ENCODE data around the gene IL26. TPM values are rescaled to one million over a fixed set of nuclear protein-coding genes. Genes with fewer than 3 reads are reported as not detected.
A peak's percentile ranks its signal among the peaks of the same experiment; 100 is the strongest.

The IL26 gene, protein sequence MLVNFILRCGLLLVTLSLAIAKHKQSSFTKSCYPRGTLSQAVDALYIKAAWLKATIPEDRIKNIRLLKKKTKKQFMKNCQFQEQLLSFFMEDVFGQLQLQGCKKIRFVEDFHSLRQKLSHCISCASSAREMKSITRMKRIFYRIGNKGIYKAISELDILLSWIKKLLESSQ
- not detected for polyA plus RNA-seq

DNA sequence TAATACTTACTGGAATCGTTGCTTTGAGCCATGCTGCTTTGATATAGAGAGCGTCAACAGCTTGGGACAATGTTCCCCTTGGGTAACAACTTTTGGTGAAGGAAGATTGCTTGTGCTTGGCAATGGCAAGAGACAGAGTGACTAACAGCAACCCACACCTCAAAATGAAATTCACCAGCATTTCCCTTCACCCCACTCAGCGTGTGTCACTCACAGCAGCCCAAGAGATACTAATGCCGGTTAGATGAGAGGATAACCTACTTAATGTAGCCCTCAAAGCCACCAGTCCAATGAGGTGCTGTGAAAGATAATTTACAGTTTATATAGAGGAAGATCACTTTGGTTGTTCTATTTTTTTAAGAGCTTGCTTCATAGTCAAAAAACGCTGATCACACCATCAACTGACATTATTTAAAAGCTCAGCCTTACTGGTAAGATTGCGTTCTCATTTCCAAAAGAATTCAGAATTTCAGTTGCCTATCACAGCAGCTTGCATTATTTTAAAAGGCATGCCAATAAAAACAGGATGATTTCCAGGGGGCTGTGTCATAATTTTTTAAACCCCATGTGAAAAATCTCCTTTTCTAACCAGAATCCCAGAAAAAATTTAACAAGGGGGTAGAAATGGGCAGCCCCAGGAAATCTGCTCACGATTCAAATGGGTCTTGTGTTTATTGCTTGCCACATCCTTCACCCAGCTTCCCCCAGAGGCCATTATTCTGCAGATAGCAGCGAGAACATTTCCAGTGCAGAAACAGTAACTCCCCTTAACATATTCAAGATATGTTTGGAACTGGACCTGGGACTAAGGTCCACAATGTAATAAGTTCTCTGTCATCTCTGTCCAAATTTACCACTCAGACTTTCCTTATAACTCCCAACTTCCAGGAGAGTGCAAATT lies at the start of gene IL26:
Gene IL26, minus strand, starts transcription at position 235 of the 901 bp plus-strand sequence. Its CDS starts 54 bp downstream, at position 181.
- H3K4me3 Mint-ChIP-seq, result no peak within 1 kb of the TSS
- peaks cover 0 to 4% (median 2%) of the 10 kb centered on the region in 3 donors for H3K27me3 Mint-ChIP-seq (ENCODE audit: low read depth in 3 of 3)
- DNase-seq, result no peak
- peaks cover 8 to 14% of the 10 kb centered on the region in 2 donors for H3K4me1 Mint-ChIP-seq
- H3K27ac Mint-ChIP-seq, result no peak within 1 kb of the TSS
- no peaks in the 10 kb centered on the region for H3K9me3 Mint-ChIP-seq
- no peaks in the 10 kb centered on the region for H3K36me3 Mint-ChIP-seq

DNA sequence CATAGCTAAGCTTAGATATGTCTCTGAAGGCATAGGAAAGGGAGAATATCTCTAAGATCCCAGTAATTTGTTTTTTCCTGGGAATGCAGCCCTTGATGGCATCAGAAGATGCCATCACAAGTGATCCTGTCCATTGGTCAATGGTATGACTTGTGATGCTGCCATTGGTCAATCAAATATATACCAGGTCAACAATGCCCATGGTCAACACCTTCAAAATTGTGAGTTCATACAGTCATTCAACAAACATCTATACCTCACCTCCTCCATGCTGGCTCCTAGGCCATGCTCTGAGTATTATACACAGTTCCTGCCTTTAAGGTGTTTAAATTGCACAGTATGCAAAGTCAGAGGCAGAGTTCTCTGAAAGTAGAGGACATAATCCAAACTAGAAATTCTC lies 47.1 kb upstream of the IL26 start:
- no peaks in the 10 kb centered on the region for H3K9me3 Mint-ChIP-seq
- H3K36me3 Mint-ChIP-seq, result no peaks in the 10 kb centered on the region
- DNase-seq, result no peak
- H3K4me1 Mint-ChIP-seq, result no peaks in the 10 kb centered on the region
- H3K4me3 Mint-ChIP-seq, result no peak overlapping the region
- H3K27me3 Mint-ChIP-seq (ENCODE audit: low read depth in 3 of 3), result peaks cover 0 to 4% (median 2%) of the 10 kb centered on the region in 3 donors
- H3K27ac Mint-ChIP-seq, result no peak overlapping the region

DNA sequence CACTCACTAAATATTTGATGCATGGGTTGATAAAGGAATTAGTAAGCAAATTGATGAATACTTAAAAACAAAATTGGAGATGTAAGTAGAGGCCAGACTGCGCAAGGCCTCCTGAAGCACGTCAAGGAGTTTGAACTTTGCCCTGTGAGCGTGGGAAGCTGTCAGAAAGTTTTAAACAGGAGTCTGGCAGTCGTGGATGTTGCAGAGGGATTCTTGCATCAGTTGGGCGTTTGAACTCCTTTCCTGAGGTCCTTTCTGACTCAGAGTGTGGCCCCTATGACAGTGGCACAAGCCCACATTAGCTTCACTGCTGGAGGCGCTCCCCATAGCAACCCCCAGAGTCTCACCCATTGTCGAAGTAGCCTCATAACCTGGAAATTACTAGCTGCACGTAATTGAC lies 45.7 kb upstream of the IL26 start:
- DNase-seq, result no peak
- H3K36me3 Mint-ChIP-seq, result no peaks in the 10 kb centered on the region
- peaks cover 0 to 4% (median 0%) of the 10 kb centered on the region in 3 donors for H3K27me3 Mint-ChIP-seq (ENCODE audit: low read depth in 3 of 3)
- no peaks in the 10 kb centered on the region for H3K4me1 Mint-ChIP-seq
- H3K4me3 Mint-ChIP-seq, result no peak overlapping the region
- no peaks in the 10 kb centered on the region for H3K9me3 Mint-ChIP-seq
- H3K27ac Mint-ChIP-seq, result no peak overlapping the region

DNA sequence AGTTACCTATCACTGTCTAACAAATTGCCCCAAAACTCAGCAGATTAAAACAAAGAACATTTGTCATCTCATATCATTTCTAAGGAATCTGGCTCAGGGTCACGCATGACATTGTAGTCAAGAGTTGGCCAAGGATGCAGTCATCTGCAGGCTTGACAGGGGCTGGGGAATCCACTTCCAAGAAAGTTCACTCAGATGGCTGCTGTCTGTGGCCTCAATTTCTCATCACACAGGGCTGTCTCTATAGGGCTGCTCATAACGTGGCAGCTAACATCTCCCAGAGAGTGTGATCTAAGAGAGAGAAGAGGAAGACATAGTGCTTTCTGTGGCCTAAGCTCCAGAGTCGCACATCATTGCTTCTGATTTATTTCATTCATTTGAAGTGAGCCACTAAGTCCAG lies 44.7 kb upstream of the IL26 start:
- no peaks in the 10 kb centered on the region for H3K9me3 Mint-ChIP-seq
- peaks cover 0 to 4% (median 0%) of the 10 kb centered on the region in 3 donors for H3K27me3 Mint-ChIP-seq (ENCODE audit: low read depth in 3 of 3)
- peaks cover 0 to 4% (median 0%) of the 10 kb centered on the region in 3 donors for H3K36me3 Mint-ChIP-seq
- H3K4me3 Mint-ChIP-seq, result no peak overlapping the region
- H3K27ac Mint-ChIP-seq, result no peak overlapping the region
- no peaks in the 10 kb centered on the region for H3K4me1 Mint-ChIP-seq
- DNase-seq, result no peak

DNA sequence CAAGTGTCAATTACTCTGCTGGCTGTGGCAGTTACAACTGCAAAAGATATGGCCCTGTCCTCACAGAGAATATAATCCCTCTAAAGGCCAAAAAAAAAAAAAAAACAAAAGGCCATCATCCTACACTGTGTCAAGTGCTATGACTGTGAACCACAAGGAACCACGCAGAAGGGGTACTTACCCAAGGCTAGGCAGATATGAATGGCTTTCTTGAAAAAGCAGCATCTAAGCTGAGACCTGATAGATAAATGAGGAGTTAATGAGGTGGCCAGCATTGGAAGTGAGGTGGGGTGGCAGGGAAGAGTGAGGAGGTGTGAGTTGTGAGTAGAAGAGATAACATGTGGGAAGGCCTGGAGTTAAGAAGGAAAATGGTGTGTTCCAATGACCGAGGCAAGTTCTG lies 44.2 kb upstream of the IL26 start:
- no peak overlapping the region for H3K27ac Mint-ChIP-seq
- no peak for DNase-seq
- peaks cover 0 to 4% (median under 1%) of the 10 kb centered on the region in 3 donors for H3K27me3 Mint-ChIP-seq (ENCODE audit: low read depth in 3 of 3)
- peaks cover 0 to 6% (median 0%) of the 10 kb centered on the region in 3 donors for H3K36me3 Mint-ChIP-seq
- H3K4me1 Mint-ChIP-seq, result no peaks in the 10 kb centered on the region
- H3K4me3 Mint-ChIP-seq, result no peak overlapping the region
- H3K9me3 Mint-ChIP-seq, result no peaks in the 10 kb centered on the region

DNA sequence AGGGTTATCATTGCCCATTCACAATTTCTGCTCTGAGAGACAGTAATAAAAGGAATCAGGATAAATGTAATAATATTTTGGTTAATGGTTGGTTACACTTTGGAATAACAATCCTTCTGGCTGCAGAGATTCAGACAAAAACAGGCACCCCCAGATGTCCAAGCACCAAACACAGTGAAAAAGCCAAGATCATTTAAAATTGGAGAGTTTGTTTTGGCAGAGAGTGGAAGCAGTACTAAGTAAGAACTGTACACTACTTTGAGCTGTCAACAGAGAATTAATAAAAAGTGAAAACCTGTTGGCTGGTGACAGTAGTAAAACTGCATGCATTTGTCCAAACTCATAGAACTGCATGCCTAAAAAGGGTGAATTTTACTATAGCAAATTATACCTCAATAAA lies 43.4 kb upstream of the IL26 start:
- H3K27me3 Mint-ChIP-seq (ENCODE audit: low read depth in 3 of 3), result peaks cover 3 to 5% (median 4%) of the 10 kb centered on the region in 3 donors
- H3K9me3 Mint-ChIP-seq, result no peaks in the 10 kb centered on the region
- no peak overlapping the region for H3K27ac Mint-ChIP-seq

DNA sequence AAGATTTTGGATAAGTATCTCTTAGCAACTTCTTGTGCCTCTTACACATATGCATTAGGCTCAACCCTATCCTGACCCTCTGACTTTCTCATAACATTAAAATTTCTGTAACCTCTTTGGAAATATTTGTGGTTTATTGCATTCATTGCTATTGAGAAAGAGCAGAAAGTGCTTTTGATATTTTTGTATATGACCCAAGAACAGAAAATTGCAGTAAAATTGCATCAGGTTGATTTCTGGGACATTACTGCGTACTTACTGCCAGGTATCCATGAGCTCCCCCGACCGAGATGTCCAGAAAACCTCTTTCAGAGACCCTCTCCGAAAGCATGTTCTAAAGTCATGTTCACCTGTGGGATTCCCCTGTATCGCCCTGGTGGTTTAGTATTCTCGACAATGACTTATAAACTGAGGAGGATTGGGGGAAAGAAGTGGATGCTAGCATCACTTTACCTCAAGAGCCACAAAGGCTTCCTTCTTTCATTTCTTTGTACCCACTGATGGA lies 42.3 kb upstream of the IL26 start:
- Mint-ChIP-seq H3K4me3 (no peak overlapping the region), H3K36me3 (peaks cover 0 to 8% (median 0%) of the 10 kb centered on the region in 3 donors), H3K27me3 (ENCODE audit: low read depth in 3 of 3) (peaks cover 3 to 5% (median 4%) of the 10 kb centered on the region in 3 donors), H3K27ac (no peak overlapping the region), H3K4me1 (no peaks in the 10 kb centered on the region), H3K9me3 (no peaks in the 10 kb centered on the region)
- DNase-seq, result no peak

More for the DNA sequence above, 43.4 kb upstream of the IL26 start:
- no peaks in the 10 kb centered on the region for H3K4me1 Mint-ChIP-seq
- H3K36me3 Mint-ChIP-seq, result peaks cover 0 to 8% (median 0%) of the 10 kb centered on the region in 3 donors
- DNase-seq, result no peak
- no peak overlapping the region for H3K4me3 Mint-ChIP-seq

DNA sequence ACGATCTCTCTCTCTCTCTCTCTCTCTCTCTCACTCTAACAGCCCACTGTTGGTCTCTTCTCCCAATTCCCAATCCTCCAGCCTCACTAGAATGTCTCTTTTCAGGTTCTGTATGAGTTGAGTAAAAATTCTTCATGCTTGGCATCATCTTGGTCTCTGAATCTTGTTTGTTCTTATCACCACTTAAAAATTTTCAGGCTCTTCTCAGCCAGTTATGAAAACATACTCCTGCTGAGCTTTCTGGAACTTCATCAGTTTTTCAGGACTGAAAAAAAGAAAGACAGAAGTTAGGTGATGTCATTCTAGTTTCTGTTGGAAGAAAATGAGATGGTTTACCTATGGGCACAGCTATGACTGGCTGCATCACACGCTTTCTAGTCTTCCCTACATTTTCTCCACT lies 39.2 kb upstream of the IL26 start:
- DNase-seq, result no peak
- no peaks in the 10 kb centered on the region for H3K9me3 Mint-ChIP-seq
- H3K4me1 Mint-ChIP-seq, result peaks cover 0 to 3% of the 10 kb centered on the region in 2 donors
- no peak overlapping the region for H3K4me3 Mint-ChIP-seq
- peaks cover under 1 to 7% (median 6%) of the 10 kb centered on the region in 3 donors for H3K27me3 Mint-ChIP-seq (ENCODE audit: low read depth in 3 of 3)
- no peak overlapping the region for H3K27ac Mint-ChIP-seq
- H3K36me3 Mint-ChIP-seq, result peaks cover 0 to 8% (median 0%) of the 10 kb centered on the region in 3 donors

DNA sequence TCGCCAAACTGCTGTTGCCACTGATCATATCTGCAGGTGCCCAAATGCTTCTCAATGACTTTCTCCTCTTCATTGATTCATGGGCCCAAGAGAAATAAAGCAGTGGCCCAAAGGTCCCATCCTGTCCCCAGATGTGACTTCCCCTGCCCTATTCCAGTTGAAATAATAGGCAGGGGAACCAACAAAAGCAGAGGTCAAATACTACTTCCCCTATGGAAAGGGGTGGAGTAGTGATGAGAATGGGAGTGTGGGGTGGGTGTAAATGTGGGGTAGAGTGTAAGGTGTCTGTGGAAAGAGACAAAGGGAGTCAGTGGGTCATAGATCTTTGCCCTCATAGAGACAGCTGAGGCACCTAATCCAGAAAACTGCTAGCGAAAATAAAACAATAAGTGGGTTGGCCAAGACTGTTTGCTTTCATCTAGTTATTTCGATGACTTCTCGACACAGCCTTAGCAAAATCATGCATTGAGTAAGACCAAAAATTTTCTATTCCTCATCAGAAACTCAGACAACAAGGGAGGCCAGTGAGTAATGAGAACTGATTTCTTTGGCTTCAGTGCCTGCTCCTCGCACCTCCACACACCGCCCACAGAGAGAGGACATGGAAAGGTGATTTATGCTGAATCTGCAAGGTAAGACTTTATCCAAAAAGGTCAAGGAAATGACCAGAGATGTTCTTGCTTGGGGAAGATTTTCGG lies 38.7 kb upstream of the IL26 start:
- Mint-ChIP-seq H3K4me3 (no peak overlapping the region), H3K4me1 (peaks cover 5 to 8% of the 10 kb centered on the region in 2 donors), H3K27ac (no peak overlapping the region), H3K36me3 (peaks cover 0 to 8% (median 0%) of the 10 kb centered on the region in 3 donors), H3K9me3 (no peaks in the 10 kb centered on the region), H3K27me3 (ENCODE audit: low read depth in 3 of 3) (peaks cover 4 to 10% (median 6%) of the 10 kb centered on the region in 3 donors)
- no peak for DNase-seq

DNA sequence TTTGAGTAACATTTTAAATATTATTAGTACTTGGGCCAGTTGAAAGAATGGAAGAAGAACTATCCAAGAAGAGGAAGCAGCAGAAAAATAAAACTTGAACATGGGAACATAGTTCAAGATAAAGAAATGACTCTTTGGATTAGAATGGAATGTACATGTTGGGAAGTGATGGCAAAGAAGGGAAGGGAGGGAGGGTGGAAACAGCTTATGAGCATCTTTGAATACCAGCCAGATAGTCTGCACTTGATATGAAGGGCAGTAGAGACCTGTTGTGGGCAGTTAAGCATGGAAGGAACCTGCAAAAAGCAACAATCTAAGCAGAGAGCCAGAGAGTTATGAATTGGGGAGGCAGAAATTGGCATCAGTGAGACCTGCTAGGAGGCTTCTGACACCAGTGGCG lies 37.8 kb upstream of the IL26 start:
- Mint-ChIP-seq H3K9me3 (no peaks in the 10 kb centered on the region), H3K4me3 (no peak overlapping the region), H3K4me1 (peaks cover 7 to 13% of the 10 kb centered on the region in 2 donors), H3K36me3 (peaks cover 0 to 8% (median 0%) of the 10 kb centered on the region in 3 donors), H3K27ac (no peak overlapping the region), H3K27me3 (ENCODE audit: low read depth in 3 of 3) (peaks cover 4 to 10% (median 6%) of the 10 kb centered on the region in 3 donors)
- no peak for DNase-seq

DNA sequence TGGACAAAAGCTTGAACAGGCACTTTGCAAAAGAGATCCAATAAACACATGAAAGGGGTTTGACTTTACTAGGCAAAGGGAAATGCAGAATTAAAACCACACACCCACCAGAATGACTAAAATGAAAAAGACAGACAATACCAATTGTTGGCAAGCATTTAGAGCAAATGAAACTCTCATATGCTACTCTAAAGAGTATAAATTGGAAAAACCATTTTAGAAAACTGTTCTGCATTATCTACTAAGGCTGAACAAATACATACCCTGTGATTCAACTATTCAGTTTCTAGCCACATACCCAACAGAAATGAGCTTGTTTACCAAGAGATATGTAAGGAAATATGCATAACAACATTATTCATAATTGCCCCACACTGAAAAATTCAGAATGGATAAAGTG lies 36.3 kb upstream of the IL26 start:
- H3K36me3 Mint-ChIP-seq, result peaks cover 0 to 8% (median 0%) of the 10 kb centered on the region in 3 donors
- no peaks in the 10 kb centered on the region for H3K9me3 Mint-ChIP-seq
- H3K4me3 Mint-ChIP-seq, result no peak overlapping the region
- DNase-seq, result no peak
- H3K27me3 Mint-ChIP-seq (ENCODE audit: low read depth in 3 of 3), result peaks cover 6 to 11% (median 6%) of the 10 kb centered on the region in 3 donors
- H3K27ac Mint-ChIP-seq, result no peak overlapping the region
- peaks cover 7 to 13% of the 10 kb centered on the region in 2 donors for H3K4me1 Mint-ChIP-seq

DNA sequence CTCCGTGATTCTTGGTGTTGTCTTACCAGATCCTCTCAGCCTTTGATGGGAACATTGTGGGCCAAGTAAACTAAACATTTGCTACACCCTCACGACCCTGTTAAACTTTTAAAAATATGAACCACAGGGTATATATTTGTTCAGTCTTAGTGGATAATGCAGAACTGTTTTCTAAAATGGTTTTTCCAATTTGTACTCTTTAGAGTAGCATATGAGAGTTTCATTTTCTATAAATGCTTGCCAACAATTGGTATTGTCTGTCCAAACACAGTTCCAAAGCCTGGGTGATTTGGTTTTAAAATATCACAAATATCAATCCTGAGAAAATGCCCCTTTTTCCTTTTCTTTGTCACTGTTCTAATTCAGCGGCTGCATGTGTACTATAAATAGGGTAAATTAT lies 34.5 kb upstream of the IL26 start:
- H3K27ac Mint-ChIP-seq, result no peak overlapping the region
- peaks cover 0 to 3% (median 0%) of the 10 kb centered on the region in 3 donors for H3K36me3 Mint-ChIP-seq
- no peak overlapping the region for H3K4me3 Mint-ChIP-seq
- H3K27me3 Mint-ChIP-seq (ENCODE audit: low read depth in 3 of 3), result peaks cover 6 to 11% (median 6%) of the 10 kb centered on the region in 3 donors
- H3K4me1 Mint-ChIP-seq, result peaks cover 7 to 13% of the 10 kb centered on the region in 2 donors
- DNase-seq, result no peak
- H3K9me3 Mint-ChIP-seq, result no peaks in the 10 kb centered on the region

DNA sequence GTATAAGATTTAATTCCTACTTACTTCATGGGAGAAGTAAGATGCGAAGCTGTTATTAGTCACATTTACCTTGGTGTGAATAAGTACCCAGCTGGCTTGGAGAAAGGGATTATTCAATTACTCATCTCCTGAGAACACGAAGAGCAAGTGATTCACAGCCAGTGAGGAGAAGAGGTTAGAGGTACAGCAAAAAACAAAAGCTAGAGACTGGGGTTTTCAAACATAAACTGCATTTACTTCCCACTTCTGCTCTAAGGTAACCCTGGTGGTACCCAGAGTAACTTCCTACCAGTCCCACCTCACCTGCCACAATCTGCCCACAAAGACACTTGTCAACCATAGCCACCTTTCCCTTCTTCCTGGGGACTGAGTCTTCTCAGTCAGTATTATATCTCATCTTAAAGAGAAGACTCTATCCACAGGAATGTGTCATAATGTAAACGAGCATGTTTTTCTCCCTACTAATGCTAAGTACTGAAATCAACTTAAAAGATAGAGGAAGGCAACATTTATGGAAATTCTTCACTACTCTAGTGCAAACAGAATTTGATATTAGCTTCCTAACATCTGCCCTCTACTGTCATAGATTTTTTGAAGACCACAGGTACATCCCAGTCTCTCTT lies 33.8 kb upstream of the IL26 start:
- DNase-seq, result peak; percentile 12 to 27 (median 18)
- H3K27me3 Mint-ChIP-seq (ENCODE audit: low read depth in 3 of 3), result peaks cover 8 to 9% (median 9%) of the 10 kb centered on the region in 3 donors
- no peaks in the 10 kb centered on the region for H3K9me3 Mint-ChIP-seq

More for the DNA sequence above, 33.8 kb upstream of the IL26 start:
- Mint-ChIP-seq H3K36me3 (no peaks in the 10 kb centered on the region), H3K4me1 (peaks cover 7 to 13% of the 10 kb centered on the region in 2 donors), H3K27ac (no peak overlapping the region), H3K4me3 (peak overlapping the region in 2 of 5 donors; percentile 4 to 8)
